ENCODE results near the gene KLHL12. TPM values are rescaled to one million over a fixed set of nuclear protein-coding genes. Genes with fewer than 3 reads are reported as not detected.

Gene KLHL12
- polyA plus RNA-seq, 1 donor from 2014 or later = 62.8 TPM

DNA sequence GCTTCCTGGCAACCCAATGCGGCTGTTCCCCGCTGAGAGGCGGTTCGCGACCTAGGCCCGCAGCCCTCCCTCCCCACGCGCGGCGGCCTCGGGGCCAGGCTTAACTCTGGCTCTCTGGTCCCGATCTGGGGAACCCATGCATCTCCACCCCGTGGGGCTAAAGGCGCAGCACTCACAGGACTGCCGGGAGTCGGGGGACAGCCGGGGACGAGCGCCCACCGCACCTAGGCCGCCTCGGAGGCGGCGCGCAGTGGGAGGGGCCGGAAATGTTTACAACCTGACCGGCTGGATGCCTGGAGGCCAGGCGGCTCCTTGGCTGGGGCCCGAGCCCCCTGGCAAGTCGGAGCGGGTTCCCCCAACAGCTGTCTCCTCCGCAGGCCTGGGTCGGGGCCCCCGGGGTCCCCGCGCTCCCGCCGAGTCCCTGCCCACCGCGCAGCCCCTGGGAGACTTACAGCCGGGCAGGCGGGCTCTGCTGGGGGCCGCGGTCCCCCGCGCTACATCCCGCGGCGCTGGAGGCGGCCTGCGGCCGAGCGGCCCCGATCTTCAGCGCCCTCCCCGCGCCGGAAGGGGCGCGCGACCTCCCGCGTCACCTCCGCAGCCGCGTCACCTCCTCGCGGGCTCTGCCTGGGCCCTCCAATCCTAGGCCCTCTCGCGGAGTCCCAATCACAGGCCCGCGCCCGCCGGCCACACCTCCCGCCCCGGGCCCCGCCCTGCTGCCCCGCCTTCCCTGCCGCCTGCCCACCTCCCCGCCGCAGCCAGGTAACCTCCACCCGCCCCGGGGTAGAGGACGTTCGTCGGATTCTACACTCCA is 30.9 kb upstream of the KLHL12 start, which contains the start of gene ADIPOR1:
Gene ADIPOR1 (minus strand): TSS at position 580 of the 811 bp plus-strand sequence. CDS start 7,242 bp downstream, outside the sequence.
- no peaks in the 10 kb centered on the region for H4K20me1 ChIP-seq (ENCODE audit: insufficient read depth)
- no peaks in the 10 kb centered on the region for H3K27me3 ChIP-seq (ENCODE audit: insufficient read depth, low read depth, low read length)
- peak within 1 kb of the TSS; percentile 56 for H2AFZ ChIP-seq (ENCODE audit: low read depth, low read length)
- H3K4me2 ChIP-seq (ENCODE audit: low read length) = peak within 1 kb of the TSS; percentile 99
- H3K79me2 ChIP-seq (replicated peaks; ENCODE audit: insufficient read depth, low read length) = peaks cover 41% of the 10 kb centered on the region
- no peaks in the 10 kb centered on the region for H3K36me3 ChIP-seq (ENCODE audit: insufficient read depth, low read length)
- TF ChIP-seq MXI1 (conservative IDR thresholded peaks at IDR 0.05; ENCODE audit: poor library complexity, severe bottlenecking) (peak; percentile 63), SMC3 (conservative IDR thresholded peaks at IDR 0.05; ENCODE audit: poor library complexity) (peak; percentile 45), CTCF (IDR thresholded peaks at IDR 0.05; ENCODE audit: poor library complexity, severe bottlenecking) (peak; percentile 38), TAF1 (IDR thresholded peaks at IDR 0.05; ENCODE audit: low read depth) (peak; percentile 42), RAD21 (conservative IDR thresholded peaks at IDR 0.05) (peak; percentile 15), EZH2 (IDR thresholded peaks at IDR 0.05; ENCODE audit: borderline replicate concordance, insufficient read depth, low read length, poor library complexity, severe bottlenecking) (no peak), POLR2AphosphoS5 (IDR thresholded peaks at IDR 0.05) (peak; percentile 87), EP300 (conservative IDR thresholded peaks at IDR 0.05; ENCODE audit: poor library complexity, severe bottlenecking) (peak; percentile 43)
- TF ChIP-seq, protein P1, sequence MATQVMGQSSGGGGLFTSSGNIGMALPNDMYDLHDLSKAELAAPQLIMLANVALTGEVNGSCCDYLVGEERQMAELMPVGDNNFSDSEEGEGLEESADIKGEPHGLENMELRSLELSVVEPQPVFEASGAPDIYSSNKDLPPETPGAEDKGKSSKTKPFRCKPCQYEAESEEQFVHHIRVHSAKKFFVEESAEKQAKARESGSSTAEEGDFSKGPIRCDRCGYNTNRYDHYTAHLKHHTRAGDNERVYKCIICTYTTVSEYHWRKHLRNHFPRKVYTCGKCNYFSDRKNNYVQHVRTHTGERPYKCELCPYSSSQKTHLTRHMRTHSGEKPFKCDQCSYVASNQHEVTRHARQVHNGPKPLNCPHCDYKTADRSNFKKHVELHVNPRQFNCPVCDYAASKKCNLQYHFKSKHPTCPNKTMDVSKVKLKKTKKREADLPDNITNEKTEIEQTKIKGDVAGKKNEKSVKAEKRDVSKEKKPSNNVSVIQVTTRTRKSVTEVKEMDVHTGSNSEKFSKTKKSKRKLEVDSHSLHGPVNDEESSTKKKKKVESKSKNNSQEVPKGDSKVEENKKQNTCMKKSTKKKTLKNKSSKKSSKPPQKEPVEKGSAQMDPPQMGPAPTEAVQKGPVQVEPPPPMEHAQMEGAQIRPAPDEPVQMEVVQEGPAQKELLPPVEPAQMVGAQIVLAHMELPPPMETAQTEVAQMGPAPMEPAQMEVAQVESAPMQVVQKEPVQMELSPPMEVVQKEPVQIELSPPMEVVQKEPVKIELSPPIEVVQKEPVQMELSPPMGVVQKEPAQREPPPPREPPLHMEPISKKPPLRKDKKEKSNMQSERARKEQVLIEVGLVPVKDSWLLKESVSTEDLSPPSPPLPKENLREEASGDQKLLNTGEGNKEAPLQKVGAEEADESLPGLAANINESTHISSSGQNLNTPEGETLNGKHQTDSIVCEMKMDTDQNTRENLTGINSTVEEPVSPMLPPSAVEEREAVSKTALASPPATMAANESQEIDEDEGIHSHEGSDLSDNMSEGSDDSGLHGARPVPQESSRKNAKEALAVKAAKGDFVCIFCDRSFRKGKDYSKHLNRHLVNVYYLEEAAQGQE (IDR thresholded peaks at IDR 0.05; ENCODE audit: borderline replicate concordance) = no peak
- peak within 1 kb of the TSS; percentile 89 for H3K4me3 ChIP-seq (ENCODE audit: low read length)
- H3K9ac ChIP-seq (ENCODE audit: low read length) = peak within 1 kb of the TSS; percentile 92
- H3K9me3 ChIP-seq (ENCODE audit: low read length) = no peaks in the 10 kb centered on the region
- H3K27ac ChIP-seq (ENCODE audit: low read length) = peak within 1 kb of the TSS; percentile 57
- H3K9me2 ChIP-seq (ENCODE audit: insufficient read depth, low read length) = no peaks in the 10 kb centered on the region
- no peaks in the 10 kb centered on the region for H3F3A ChIP-seq (ENCODE audit: insufficient read depth, low read length, poor library complexity, severe bottlenecking)

- Histone ChIP-seq H4K20me1 (ENCODE audit: insufficient read depth) (no peaks in the 10 kb centered on the region), H3K9me3 (ENCODE audit: low read length) (no peaks in the 10 kb centered on the region), H3K4me2 (ENCODE audit: low read length) (peak overlapping the region; percentile 68), H3F3A (ENCODE audit: insufficient read depth, low read length, poor library complexity, severe bottlenecking) (no peaks in the 10 kb centered on the region), H3K79me2 (replicated peaks; ENCODE audit: insufficient read depth, low read length) (peaks cover 48% of the 10 kb centered on the region), H3K9me2 (ENCODE audit: insufficient read depth, low read length) (no peaks in the 10 kb centered on the region), H3K4me3 (ENCODE audit: low read length) (peak overlapping the region; percentile 89), H2AFZ (ENCODE audit: low read depth, low read length) (no peak overlapping the region), H3K9ac (ENCODE audit: low read length) (peak overlapping the region; percentile 92), H3K27ac (ENCODE audit: low read length) (no peak overlapping the region), H3K27me3 (ENCODE audit: insufficient read depth, low read depth, low read length) (no peaks in the 10 kb centered on the region), H3K36me3 (ENCODE audit: insufficient read depth, low read length) (no peaks in the 10 kb centered on the region)
- no peak for TF ChIP-seq EP300 (conservative IDR thresholded peaks at IDR 0.05; ENCODE audit: poor library complexity, severe bottlenecking)
- no peak for TF ChIP-seq TAF1 (IDR thresholded peaks at IDR 0.05; ENCODE audit: low read depth)
- TF ChIP-seq, protein P1 (IDR thresholded peaks at IDR 0.05; ENCODE audit: borderline replicate concordance) = no peak
- no peak for TF ChIP-seq MXI1 (conservative IDR thresholded peaks at IDR 0.05; ENCODE audit: poor library complexity, severe bottlenecking)
- TF ChIP-seq CTCF (IDR thresholded peaks at IDR 0.05; ENCODE audit: poor library complexity, severe bottlenecking) = no peak
- no peak for TF ChIP-seq RAD21 (conservative IDR thresholded peaks at IDR 0.05)
- TF ChIP-seq SMC3 (conservative IDR thresholded peaks at IDR 0.05; ENCODE audit: poor library complexity) = no peak
- TF ChIP-seq POLR2AphosphoS5 (IDR thresholded peaks at IDR 0.05) = no peak
- no peak for TF ChIP-seq EZH2 (IDR thresholded peaks at IDR 0.05; ENCODE audit: borderline replicate concordance, insufficient read depth, low read length, poor library complexity, severe bottlenecking)
These were observed 29.9 kb upstream of the KLHL12 start for GRCh38 chr1:202956969-202957368.
